ENCODE results near the gene OPRD1.

OPRD1 gene

DNA sequence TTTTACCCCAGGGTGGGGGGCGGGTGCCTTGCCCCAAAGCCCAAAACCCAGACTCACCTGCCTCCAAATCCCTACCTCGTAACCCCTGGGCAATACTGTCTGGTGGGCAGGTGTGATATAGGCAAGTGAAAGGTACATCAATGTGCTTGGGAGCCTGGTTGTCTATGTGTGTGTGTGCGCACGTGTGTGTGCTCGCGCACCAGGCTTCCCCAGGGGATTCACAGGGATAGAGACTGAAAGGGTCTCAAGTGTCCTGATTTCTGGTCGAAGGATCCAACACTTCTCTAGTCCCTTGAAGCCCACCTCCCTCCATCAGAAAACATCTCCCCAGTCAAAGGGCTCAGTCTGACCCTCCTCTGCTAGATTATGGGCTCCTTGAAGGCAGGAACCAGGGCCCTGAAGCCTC is 73.5 kb downstream of the OPRD1 start:
- no peak for DNase-seq (ENCODE audit: low read depth, low spot score)

DNA sequence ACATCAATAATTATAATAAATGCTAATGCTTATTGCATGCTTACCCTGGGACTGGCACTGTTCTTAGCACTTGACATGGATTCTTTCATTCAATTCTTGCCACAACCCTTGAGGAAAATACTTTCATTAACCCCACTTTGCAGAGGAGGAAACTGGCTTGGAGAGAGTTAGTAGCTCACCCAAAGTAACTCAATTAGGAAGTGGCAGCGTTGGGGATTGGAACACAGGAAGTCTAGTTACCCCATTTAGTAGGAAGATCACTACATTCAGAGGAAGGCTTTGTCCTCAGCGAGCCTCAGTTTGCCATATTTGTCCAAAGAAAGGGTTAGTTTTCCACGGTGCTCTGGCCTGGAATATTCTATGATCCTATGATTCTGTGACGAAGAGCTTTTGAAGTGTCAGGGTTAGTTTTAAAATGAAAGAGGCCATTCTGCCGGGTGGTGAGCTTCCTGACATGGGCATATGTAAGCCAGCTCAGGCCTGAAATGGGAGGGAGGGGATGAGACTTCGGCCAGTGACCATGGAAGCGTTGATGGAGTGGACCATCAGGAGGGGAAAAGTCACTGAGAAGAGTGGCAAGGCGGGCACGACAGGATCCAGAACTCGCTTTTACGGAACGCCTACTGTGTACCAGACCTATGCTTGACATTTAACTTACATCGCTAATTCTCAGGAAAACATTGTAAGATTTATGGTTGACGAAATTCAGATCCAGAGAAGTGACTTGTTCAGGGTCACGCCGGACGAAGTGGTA is 74.2 kb downstream of the OPRD1 start:
- no peak for DNase-seq (ENCODE audit: low read depth, low spot score)

DNA sequence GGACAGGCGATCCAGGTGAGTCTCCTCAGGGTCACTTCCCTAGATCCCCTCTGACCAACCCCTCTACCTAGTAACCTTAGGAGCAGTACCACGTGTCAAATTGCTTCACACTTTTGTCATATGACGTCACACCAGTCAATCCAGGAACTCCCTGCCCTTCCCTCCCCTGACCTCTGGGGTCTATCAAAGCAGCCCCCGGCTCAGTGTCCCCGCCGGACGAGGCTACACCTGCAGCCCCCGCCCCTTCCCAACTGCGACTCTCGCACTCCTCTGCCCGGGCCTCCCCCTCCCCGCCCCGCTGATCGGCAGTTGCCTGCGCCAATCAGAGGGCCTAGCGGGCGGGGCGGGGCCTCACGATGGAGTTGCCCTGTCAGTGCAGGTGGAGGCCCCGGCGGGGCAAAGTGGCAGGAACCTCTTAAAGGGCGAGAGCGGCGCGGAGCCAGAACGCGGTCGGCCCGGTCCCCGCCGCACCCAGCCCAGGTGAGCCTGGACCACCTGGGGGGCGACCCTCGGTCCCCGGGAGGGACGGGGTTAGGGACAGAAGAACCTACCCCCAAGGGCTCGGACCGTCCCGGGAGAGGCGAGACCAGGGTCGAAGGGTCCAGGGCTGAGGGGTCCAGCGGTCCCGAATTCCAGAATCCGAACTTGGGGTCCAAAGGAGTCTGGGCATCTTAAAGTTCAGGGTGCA is 74.9 kb downstream of the OPRD1 start:
- no peak for DNase-seq (ENCODE audit: low read depth, low spot score)

DNA sequence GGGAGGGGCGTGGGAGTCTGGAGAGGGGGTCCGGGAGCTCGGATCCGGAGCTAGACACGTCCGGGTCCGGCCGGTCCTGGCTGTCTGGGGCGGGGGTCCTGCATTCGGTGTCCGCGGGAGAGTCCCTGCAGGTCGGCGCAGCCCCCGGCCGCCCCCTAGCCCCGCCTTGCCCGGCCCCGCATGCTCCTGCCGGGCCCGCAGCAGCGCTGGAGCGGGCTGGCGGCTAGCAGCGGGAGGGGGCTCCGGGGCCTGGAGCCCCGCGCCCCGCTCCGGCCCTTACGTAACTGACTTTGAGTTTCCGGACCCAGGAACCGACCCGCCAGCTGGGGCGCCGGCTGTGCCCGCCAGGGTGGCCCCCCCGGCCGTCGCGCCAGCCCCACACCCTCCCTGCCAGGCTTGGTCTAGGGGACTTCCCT is 75.5 kb downstream of the OPRD1 start:
- no peak for DNase-seq (ENCODE audit: low read depth, low spot score)

DNA sequence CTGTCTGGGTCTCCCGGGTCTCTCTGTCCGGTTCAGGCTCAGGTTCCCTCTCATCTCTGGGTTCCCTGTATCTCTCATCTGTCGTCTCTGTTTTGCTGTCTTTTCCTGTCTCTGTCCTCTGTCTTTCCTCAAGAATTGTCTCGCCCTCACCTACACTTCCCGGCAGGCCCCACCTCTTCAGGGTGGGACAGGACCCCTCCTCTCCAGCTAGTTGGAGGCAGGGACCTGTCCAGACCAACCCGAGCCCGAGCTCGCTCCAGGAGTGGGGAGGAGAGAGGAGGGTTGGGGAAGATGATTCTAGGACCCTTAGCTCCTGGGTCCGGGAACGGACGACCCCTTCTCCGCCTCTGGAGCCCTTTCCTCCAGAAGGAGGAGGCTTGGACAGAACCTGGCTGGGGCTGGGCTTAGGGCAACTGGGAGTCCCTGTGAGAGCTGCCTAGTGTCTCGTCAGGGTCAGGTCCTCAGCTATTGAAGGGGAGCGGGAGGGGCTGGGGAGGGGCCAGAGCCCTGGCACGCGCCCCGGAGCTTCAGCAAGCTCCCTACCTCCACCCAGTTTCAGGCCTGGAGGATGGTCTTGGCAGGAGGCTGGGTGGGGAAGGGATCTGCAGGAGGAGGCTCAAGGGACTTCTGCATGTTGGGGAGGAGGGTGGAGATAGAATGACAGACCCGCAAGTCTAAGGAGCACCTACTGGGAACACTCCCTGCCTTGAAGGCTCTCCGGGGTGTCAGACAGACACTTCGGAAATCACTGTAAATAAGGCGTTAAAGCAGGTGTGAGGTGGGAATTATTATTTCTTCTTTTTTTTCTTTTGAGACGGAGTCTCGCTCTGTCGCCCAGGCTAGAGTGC is 76.1 kb downstream of the OPRD1 start:
- no peak for DNase-seq (ENCODE audit: low read depth, low spot score)

DNA sequence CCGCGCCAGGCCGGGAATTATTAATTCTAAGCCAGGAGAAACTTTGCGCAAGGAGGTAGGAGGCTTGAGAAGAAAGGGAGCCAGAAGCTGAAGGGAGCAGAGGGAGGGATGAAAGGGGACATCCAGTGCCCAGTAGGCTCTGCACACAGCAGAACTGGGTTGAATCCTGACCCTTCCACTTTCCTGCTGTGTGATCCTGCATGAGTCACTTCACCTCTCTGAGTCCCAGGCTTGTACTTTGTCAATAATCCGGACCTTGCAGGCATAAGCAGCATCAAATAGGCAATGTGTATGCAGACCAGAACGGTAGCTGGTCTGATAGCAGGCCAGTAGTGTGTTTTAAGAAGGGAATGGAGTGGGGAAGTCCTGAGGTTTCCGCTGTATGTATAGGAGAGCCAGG is 76.9 kb downstream of the OPRD1 start:
- DNase-seq (ENCODE audit: low read depth, low spot score), result no peak

DNA sequence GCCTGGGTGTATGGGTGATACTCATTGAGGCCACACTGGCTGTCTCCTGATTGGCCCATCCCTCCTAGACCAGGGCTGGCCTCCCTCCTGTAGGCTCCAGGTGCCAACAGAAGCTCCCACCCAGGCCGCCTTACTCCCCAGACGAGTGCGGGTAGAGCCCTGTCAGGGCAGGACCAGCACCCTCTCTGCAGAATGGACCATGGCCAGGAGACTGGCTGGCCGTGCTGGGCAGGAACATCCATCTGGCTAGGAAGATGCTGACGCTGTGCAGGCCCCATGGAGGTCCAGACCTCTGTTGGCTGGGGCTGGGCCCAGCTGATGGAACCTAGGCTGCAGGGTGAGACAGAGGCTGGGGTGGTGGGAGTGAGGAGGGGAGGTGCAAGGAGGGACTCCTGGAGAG is 77.4 kb downstream of the OPRD1 start:
- DNase-seq (ENCODE audit: low read depth, low spot score), result no peak

DNA sequence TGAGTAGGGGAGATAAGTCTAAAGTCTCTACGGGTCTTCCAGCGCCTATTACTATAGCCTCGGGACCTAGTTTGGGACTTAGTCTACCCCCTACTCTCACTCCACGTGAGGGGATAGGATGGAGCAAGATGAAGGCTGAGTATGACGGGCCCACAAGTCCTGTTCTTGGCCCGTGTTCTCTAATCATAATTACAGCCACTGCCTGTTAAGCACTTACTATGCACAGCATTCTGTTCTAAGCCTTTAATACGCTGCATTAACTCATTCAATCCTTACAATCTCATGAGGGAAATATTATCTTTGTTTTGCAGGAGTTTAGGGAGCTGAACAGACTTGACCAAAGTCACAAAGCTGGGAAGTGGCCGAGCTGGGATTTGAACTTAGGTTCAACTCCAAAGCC is 78.5 kb downstream of the OPRD1 start:
- DNase-seq (ENCODE audit: low read depth, low spot score), result no peak

DNA sequence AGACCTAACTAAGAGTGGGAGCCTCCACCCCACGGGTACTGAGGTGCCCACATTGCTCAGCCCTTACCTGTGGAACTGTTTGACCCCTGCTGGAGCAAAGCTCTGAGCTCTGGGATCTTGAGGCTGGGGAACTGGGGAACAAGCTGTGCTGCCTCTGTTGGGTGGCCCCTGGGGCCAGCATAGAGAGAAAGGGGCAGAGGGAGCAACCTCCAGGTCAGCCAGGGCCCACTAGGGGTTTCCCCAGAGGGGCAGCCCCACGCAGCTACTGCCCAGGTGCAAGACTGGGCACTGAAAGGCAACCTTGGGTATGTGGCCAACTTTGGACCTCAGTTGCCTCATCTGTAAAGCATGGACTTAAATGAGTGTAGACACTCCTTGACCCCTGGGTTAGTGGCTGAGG is 78.9 kb downstream of the OPRD1 start:
- no peak for DNase-seq (ENCODE audit: low read depth, low spot score)

DNA sequence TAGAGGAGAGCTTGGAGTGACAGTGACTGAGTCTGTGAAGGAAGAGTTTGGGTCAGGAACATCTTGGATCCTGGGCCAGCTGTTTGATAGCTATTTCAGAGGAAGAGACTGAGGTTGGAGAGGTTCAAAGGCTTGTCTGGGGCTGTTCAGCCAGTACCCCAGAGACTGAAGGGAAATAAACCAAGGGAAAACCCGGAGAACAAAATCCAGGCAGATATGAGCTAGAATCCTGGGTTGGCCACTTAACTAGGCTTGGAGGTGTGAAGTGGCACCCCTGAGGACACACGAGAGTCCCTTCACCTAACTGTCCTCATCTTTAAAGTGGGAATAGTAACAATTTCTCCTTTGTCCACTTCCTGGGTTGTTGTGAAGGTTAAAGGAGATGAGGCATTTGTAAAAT is 79.3 kb downstream of the OPRD1 start:
- no peak for DNase-seq (ENCODE audit: low read depth, low spot score)

DNA sequence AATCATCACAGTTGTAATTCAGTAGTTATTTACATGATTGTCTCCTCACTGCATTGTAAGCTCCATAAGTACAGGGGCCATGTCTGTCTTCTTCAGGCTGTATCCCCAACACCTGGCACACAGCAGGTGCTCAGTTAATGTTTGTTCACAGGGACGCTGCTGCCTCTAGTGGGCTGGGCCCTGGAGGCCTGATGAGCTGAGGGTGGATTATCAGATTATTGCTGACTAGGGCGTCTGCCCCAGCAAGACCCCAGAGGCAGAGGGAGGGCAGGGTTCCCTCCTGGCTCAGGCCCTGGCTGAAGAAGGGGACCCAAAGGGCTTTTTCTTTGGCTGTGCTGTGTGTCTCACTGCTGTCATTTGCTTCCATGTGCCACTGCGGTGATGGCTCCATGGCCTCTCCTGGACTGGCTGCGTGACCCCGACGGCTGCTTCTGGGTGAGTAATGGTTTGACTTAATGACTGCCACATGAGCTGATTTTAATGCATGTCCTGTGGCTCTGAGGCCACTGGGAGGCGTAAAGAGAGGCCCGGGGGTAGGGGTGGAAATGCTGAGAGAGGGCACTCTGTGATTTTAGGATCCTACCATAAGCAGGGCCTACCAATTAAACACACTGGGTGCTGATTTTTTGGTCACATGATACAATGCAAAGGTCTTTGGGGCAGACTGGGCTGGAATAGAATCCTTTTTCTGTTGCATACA is 81.6 kb downstream of the OPRD1 start:
- no peak for DNase-seq (ENCODE audit: low read depth, low spot score)

DNA sequence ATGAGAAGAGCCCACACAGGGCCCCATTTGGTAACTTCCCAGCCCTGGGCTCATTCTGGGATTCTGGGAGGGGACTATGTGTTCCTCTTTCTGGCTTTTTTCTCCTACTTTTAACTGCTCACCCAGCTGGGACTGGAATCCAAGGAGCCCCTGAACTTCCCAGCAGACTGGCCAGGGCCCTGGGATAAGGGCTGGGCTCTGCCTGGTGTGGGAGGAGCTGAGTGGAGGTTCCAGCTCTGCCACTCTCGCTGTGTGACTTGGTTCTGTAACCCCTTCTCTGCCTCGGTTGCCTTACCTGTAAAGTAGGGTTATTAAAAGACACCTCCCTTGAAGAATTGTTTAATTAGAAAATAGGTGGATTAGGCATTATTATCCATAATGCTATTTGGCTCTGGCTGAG is 82.8 kb downstream of the OPRD1 start:
- no peak for DNase-seq (ENCODE audit: low read depth, low spot score)

DNA sequence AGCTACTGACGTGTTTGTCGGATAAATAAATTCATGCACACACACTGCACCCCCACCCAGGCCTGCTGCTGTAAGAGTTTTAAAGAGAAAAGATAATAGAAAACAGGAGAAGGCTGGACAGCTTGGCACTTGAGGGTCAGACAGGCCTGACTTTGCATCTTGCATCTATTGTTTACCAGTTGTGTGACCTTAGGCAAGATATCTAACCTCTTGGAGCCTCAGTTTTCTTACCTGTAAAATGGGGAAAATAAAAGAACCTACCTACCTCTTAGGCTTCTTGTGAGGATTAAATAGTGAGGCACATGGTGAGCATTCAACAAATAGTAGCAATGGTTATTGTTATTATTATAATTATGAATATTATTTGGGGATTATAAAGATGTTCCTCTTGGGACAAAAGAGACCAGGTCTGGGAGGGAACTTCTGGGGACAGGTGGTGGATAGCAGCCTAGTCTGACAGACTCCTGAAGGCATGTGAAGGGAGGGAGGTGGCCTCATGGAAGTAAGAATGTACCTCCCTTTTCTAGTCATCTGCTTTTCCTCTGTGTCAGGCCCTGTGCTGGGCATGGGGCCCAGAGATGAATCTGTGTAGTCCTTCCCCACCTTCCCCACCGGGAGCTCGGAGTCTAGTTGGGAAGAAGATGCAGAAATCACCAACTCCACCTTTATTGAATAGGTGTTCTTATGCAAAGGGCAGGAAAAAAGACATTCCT is 84.1 kb downstream of the OPRD1 start:
- no peak for DNase-seq (ENCODE audit: low read depth, low spot score)

DNA sequence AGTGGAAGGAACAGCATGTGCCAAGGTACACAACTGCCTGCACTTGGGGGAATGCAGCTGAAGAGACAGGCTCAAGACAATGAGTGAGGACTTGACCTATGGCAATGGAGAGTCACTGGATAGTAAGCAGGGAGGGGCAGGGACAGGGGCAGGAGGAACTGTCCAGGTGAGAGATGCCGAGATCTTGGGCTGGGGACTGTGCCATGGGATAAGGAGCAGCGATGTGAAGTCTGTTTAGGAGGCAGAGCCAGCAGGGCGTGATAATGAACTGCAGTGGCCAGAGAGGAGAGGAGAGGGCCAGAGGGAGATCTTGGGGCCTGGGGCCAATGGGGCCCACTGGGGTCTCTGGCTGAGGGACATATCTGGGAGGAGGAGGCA is 84.6 kb downstream of the OPRD1 start:
- DNase-seq (ENCODE audit: low read depth, low spot score), result no peak

DNA sequence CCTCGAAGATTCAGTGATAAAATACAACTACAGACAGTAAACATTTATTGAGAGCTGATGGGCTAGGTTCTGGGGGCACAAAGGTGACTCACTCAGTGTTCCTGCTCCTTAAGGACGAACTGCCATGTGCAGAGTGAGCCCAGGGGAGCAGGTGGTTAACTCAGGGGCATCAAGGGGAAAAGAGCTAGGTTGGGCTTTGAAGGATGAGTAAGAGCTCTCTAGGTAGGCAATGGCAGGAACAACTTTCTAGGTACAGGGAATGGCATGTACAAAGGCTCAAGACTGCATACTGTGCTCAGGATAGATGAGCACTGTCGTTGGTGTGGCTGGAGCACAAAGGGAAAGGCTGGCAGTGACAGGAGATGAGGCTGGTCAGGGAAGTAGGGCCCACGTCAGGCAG is 85.8 kb downstream of the OPRD1 start:
- DNase-seq (ENCODE audit: low read depth, low spot score), result no peak

DNA sequence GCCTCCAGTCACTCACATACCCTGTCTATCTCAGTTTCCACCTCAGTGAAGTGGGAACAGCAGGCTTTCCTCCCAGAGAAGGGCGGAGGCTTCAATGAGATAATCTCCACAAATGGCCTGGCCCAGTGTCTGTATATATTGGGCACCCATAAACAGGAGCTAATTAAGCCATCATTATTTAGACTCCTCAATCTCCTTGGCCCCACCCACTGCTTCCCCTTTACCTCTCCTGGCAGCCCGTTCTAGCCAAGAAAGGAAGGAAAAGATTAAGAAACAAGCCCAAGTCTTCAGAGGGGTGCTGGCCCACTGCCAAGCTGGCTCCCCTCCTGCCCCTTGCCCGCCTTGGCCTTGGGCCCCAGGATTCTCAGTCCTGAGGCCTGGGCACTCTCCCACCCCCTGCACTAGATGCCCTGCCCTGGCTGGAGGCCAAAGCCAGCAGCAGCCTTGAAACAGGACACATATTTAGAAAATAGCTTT is 86.5 kb downstream of the OPRD1 start:
- no peak for DNase-seq (ENCODE audit: low read depth, low spot score)

DNA sequence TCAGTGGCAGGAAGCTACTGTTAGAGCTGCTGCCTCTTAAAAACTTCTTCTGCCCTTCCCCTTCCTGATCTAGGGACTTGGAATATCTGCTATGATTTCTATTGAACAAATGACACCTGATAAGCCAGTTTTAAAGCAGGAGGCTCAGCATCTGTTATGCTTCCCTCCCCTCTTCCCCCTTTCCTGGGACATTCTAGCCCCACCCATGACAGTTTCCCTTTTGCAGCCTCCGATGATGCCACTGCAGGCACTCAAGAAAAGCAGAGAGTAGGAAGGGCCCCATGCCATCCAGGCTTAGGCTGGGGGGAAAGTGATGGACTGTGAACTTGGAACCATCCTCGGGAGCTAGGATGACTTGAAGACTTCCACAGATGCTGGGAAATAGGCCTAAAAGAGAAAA is 87.3 kb downstream of the OPRD1 start:
- DNase-seq (ENCODE audit: low read depth, low spot score), result no peak

DNA sequence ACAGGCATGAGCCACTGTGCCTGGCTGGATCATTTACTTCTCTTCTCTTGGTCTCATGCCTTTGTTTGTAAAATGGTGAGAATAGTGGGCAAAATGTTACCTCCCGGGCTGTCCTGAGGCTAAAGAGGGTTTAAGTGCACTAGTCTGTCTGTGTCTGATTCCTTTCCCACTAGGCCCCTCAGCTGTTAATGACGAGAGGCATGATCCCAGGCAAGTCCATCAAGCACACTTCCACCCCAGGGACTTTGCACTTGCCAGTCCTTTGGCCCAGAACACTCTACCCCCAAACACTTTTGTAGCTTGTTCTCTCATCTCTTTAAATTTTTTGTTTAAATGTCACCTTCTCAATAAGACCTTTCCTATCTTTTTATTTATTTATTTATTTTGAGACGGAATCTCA is 88.6 kb downstream of the OPRD1 start:
- no peak for DNase-seq (ENCODE audit: low read depth, low spot score)

DNA sequence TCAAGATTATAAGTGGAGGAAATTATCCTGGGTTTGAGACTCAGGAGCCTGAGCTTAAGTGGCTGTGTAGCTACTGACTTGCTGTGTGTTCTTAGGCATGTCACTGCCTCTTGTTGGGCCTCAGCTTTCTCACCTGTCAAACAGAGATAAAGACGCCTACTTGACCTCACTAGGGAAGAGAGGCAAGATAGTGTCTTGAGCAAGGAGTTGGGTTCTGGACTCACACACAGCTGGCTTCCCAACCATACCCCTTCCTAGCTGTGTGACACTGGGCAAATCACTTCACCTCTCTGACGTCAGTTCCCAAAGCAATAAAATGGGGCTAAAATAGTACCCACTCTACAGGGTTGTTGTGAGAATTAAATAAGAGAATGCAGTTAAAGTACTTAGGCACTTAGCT is 90.8 kb downstream of the OPRD1 start:
- DNase-seq (ENCODE audit: low read depth, low spot score), result no peak

DNA sequence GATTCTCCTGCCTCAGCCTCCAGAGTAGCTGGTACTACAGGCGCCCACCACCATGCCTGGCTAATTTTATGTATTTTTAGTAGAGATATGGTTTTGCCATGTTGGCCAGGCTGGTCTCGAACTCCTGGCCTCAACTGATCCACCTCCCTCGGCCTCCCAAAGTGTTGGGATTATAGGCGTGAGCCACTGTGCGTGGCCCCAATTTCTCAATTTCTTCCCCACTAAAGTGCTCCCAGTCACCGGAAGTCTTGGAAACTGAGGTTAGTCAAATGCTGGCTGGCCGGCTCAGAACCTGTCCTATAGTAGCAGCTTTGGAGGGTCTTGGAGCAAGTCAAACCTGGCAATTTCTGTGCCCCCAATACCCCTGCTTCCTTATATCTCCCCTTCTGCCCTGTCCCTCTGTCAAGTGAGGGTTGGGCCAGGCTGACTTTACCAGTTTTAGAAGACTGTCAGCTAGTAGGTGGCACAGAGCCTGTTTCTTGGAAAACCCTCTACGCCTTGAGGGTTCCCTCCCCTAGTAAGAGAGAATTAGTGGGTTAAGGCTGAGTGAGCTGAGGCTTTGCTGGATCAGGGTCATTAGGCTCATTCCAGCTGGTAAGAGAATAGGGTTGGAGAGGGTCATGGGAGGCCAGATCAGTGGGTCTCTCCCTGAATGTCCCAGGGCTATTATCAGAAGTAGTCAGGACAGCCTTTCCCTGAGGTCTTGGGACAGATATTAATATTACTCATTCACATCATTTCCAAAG is 94.1 kb downstream of the OPRD1 start:
- no peak for DNase-seq (ENCODE audit: low read depth, low spot score)

DNA sequence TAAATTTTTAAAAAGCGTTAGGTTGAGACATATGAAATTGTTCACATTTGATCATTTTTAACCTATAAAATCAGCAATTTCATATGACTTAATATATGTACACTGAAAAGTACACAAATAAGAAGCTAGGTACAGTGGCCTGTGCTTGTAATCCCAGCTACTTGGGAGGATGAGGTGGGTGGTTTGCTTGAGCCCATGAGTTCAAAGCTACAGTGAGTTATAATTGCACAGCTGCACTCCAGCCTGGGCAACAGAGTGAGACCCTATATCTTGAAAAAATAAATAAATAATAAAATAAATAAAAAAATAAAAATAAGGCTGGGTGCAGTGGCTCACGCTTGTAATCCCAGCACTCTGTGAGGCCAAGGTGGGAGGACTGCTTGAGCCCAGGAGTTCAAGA is 97.2 kb downstream of the OPRD1 start:
- no peak for DNase-seq (ENCODE audit: low read depth, low spot score)
